HG03196 (cell line): ENCODE results near the gene SLC25A27.
"Not testable (repeated sequence)": the region's sequence is repeated elsewhere in the genome, so short reads cannot be mapped to it uniquely, and the experiment has no call there.

Source experiments
- ATAC-seq: cut with Tn5 transposase; IDR thresholded peaks from one replicate; pipeline ENCODE4 v1.9.1; 2021; ENCODE audit not compliant: unreplicated experiment

Gene SLC25A27

GRCh38 chr6:46652603-46653438, at the start of gene SLC25A27, which contains the start of gene CYP39A1:
Gene SLC25A27, plus strand, starts transcription at chr6:46652975. Its CDS starts 218 bp downstream, at chr6:46653193.
Gene CYP39A1, minus strand, starts transcription at chr6:46652818. Its CDS starts 236 bp downstream, at chr6:46652582.
- peak; percentile 100 for ATAC-seq

DNA sequence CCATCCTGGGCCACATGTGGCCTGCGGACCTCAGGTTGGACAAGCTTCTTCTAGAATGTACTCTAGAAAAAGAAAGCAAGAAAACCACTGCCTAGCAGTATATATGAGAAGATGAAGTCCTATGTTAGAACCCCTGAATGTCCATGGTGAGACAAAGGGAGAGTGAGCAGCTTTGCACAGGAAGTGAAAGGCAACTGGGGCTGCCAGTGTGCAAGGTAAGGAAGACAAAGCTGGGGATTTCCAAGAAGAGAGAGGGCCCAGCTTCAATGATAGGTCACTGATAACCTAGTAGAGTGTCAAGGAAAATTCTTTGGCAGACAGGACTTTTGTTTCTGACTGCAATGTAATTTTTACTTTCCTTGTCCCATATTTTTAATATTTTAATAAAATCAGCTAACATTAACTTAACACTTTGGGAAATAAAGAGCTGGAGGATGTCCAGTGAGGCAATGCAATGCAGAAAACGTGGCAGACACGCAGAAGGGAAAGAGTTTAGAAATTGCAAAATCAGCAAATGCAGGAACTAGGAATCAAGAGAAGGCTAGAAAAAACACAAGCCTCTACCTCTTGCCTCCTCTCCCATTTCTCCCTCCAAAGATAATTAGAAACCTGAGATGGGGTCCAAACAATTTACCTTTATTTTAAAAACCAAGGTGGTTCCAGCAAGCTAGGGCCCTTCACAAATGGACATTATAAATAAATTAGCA, 47.5 kb upstream of the SLC25A27 start:
- ATAC-seq, result no peak

GRCh38 chr6:46606338-46606737, 46.4 kb upstream of the SLC25A27 start:
- ATAC-seq, result no peak

DNA sequence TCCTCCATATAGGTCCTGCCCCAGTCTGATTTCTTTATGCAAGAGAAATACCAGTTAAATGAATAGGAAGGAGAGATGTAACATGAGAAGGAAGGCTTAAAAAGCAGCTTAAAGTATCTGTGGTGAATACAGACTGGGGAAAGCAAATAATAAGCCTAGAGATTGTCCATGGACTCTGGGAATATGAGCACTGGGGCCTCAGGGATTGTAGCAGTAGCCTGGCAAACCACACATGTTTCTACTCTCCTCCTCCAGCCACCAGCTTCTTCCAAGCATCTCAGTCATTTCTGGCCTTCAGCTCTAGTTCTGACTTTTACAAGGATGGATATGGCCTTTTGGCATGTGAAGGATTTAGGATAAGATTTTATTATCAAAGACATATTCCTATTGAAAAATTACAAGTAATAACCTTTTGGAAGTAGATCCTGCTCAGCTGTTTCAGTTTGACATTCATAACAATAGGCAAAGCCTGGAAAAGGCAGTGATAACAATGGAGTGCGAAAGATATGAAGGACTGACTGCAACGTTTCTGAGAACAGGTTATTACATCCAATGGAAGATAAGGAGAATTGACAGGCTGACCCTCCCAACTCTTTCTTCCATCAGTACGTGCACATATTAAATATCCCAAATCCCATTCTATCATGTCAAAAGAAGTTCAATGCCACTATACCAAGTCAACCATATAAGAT, 41.8 kb upstream of the SLC25A27 start:
- no peak for ATAC-seq

DNA sequence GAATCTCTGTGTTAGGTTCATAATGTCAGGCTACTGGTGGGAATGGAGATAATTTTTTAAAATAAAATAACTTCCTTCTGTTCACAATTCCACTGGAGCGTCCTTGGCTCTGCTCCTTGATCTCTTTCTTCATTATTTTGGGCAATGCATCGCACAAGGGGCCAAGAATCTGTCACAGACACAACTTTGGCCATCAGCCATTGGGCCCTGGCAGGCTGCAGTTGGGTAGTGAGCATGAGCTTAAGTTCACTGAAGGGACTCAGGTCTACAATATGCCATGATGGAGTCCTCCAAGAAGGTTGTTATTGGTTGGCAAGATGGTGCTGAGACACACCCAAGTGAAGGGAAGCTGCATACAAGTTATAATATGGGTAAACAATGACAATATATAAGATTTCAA, 40.1 kb upstream of the SLC25A27 start:
- ATAC-seq, result no peak

- no peak for ATAC-seq
Observed at GRCh38 chr6:46618726-46619125, 34.0 kb upstream of the SLC25A27 start.

GRCh38 chr6:46626228-46626909, 26.4 kb upstream of the SLC25A27 start:
- ATAC-seq, result no peak

- no peak for ATAC-seq
Observed at GRCh38 chr6:46626976-46627375, 25.8 kb upstream of the SLC25A27 start.

DNA sequence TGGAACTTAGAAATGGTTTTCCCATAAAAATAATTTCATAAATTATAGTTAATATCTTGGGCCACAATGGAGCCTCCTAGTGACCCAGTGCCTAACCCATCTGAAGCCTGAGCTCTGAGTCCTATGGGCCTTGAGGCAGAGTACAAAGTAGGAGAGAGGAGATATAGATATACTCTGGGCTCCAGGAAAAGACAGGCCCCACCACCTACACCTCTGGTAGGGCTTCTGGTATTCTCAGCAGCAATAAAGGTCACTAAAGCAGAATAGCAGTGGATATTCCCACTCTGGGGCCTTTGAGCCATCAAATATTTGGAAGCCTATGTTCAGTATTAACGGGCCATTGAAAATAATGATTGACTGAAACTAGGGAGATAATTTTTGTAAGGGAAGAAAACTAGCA, 24.3 kb upstream of the SLC25A27 start:
- no peak for ATAC-seq

GRCh38 chr6:46628976-46629375, 23.8 kb upstream of the SLC25A27 start:
- no peak for ATAC-seq

- ATAC-seq, result no peak
Observed at GRCh38 chr6:46629691-46630090, 23.1 kb upstream of the SLC25A27 start.

GRCh38 chr6:46632053-46632452, 20.7 kb upstream of the SLC25A27 start:
- ATAC-seq, result no peak

- ATAC-seq, result no peak
Observed at GRCh38 chr6:46635462-46635861, 17.3 kb upstream of the SLC25A27 start.

DNA sequence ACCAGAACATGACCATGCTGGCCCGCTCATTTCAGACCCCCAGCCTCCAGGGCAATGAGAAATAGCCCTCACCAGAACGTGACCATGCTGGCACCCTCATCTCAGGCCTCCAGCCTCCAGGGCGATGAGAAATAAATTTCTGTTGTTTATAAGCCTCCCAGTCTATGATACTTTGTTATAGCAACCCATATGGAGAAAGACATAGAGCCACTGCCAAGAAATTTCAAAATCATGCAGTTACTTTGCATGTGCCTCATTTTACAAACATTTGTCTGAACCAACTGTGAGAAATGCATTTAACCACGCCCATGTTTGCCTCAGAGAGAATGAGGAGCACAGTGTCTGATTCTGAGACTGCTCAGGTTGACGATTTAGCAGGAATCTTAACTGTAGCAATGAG, 15.6 kb upstream of the SLC25A27 start:
- ATAC-seq, result no peak

- ATAC-seq, result no peak
Observed at GRCh38 chr6:46637933-46638332, 14.8 kb upstream of the SLC25A27 start.

DNA sequence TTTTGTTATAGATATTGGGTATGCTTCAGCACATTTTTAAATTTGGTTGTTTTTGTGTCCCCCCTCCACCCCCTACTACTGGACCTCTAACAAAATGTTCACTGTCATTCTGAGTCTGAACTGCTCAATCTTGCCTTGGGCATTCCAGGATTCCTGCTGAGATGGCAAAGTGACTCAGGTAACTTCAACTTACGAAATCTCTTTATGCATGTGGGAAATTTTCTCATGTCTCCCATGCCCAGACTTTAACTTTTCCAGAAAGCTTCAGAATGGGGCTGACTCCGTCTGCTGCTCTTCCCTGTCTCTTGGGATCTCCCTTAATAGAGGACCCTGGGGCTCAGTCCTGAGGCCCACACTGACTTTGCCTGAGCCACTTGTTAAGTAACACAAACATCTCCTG, 14.1 kb upstream of the SLC25A27 start:
- no peak for ATAC-seq

DNA sequence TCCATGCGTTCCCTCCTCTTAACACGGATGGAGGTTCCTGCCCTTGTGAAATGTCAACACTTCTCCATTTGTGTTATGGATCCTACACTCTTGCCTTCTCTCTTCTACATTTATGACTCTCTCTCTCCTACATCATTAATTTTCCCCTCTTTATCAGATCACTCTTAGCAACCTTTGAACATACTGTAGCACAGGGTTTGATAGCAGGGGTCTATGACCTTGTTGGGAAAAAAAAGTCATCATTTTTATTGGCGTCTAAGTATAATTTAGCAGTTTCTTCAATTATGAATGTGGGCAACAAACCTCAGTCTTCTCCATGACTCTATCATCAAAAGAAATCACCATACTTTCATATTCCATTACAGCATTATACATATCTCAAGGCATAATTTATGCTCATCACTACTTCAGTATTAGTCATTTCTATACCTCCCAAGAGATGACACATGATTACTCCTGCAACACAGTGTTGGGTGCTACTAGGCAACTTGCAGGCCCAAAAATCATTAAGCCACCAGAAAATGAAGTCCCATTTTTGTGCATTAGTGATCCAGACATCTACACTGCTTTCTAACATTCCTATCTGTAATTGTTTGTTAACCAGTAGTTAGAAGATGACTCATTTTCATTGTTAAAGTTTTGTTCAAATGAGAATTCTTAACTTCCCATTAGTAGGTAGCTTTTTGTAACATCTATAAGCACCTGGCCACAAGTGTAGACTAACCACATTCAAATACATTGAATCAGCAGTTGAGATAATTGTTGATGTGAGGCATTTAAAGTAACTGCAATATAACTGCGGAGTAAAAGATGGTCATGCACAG, 9.6 kb upstream of the SLC25A27 start:
- no peak for ATAC-seq

GRCh38 chr6:46645265-46645664, 7.5 kb upstream of the SLC25A27 start:
- no peak for ATAC-seq

- not testable (repeated sequence) for ATAC-seq
Observed at GRCh38 chr6:46648108-46648507, 4.7 kb upstream of the SLC25A27 start.

DNA sequence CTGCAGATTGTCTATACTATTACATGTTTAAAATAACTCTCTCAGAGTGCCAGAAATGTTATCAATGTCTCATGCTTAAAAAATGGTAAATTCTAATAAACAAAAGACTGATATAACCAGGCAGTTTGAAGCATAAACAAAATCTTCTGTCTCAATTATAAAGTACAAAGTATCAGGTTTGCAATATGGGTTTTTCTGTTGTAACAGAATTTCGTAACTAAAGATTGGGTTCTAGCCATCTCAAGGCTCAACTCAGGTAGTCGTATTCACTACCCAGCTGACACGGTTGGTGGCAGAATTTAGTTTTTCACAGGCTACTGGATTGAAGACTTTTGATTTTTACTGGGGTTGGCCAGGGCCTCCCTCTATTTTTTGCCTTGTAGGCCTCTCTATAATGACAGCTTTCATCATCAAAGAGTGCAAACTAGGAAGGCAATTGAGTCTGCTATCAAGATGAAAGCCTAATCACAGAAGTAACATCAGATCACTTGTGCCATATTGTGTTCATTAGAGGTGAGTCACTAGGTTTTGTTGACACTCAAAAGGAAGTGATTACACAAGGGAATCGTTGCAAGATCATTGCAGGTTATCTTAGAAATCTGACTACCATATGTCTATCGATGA, 3.8 kb upstream of the SLC25A27 start:
- no peak for ATAC-seq
